Testis (tissue), 5 donors: ENCODE results near the gene TCF4. TPM values are rescaled to one million over a fixed set of nuclear protein-coding genes. Genes with fewer than 3 reads are reported as not detected.

Experiments used
- DNase-seq: peaks from one replicate; pipeline ENCODE4 v3.0.0-alpha.2; 2019
- H3K27ac ChIP-seq, 2 donors: fragments of 200-600 bp; sonication (generic); one replicate each; pipeline ENCODE4 v1.5.1; 2019
- H3K27me3 ChIP-seq: fragments of 200-600 bp; sonication (generic); one replicate; pipeline ENCODE4 v1.5.1; 2019
- H3K36me3 ChIP-seq: fragments of 200-600 bp; sonication (generic); one replicate; pipeline ENCODE4 v1.5.1; 2017; ENCODE audit warnings: low read depth; ENCODE audit errors: missing control alignments
- H3K4me1 ChIP-seq: fragments of 200-600 bp; sonication (generic); one replicate; pipeline ENCODE4 v1.5.1; 2019
- H3K4me3 ChIP-seq, 2 donors: fragments of 200-600 bp; sonication (generic); one replicate each; pipeline ENCODE4 v1.5.1; 2017 to 2019
- H3K9me3 ChIP-seq: fragments of 200-600 bp; sonication (generic); one replicate; pipeline ENCODE4 v1.5.1; 2017
- CTCF ChIP-seq, 3 experiments: fragments of 450-650 bp in 2 of 3; fragments of 200-600 bp in 1 of 3; sonication (generic) in 1 of 3; IDR thresholded peaks; one replicate each; pipeline ENCODE4 v1.5.1; 2016 to 2019; ENCODE audit warnings: antibody characterized with exemption in 3 of 3, mild to moderate bottlenecking in 2 of 3, moderate library complexity in 1 of 3
- POLR2A ChIP-seq: fragments of 450-650 bp; IDR thresholded peaks from one replicate; pipeline ENCODE4 v1.6.1; 2017; ENCODE audit warnings: antibody characterized with exemption, mild to moderate bottlenecking, moderate library complexity
- WGBS, 2 donors: methylation state at CpG; one replicate each; pipeline ENCODE4 v1.1.5; 2018; 5-methylcytosine and 5-hydroxymethylcytosine counted together
- intact Hi-C: fragments of 100-400 bp; cut with DNase I; formaldehyde crosslinking; loops from one replicate; pipeline ENCODE4 v1.15.1; 2023; ENCODE audit warnings: low total_unique reads
- long read RNA-seq, 2 donors: transcript quantifications; one replicate each; lab custom pipeline, GENCODE V29; 2026
- polyA plus RNA-seq: library from polyadenylated mRNA; stranded (reverse); fragments of 350-450 nt; fragmentation: Illumina TruSeq; extraction: RNeasy Lipid Tissue Mini Kit (QIAGEN cat#74804); gene quantifications from one replicate; pipeline ENCODE4 v1.2.3, GENCODE V29; 2014; ENCODE audit warnings: low read depth, low replicate concordance; ENCODE audit not compliant: insufficient read depth
- total RNA-seq, 2 donors: library from RNA; depleted of rRNA; stranded (reverse); fragments of >200 nt; gene quantifications; one replicate each; pipeline ENCODE4 v1.2.3, GENCODE V29; 2016

TCF4 gene
- total RNA-seq (100 to 1,000 TPM; 110 to 122 TPM), polyA plus RNA-seq (50.8 TPM)
- long read RNA-seq, donor 1, partial matches to known transcripts, result 0 of 7 reads
- long read RNA-seq, donor 1, other reads (novel, unspliced or antisense), result 0 of 7 reads
- long read RNA-seq, donor 2, partial matches to known transcripts, result 0 of 9 reads
- long read RNA-seq, donor 2, other reads (novel, unspliced or antisense), result 0 of 9 reads

- Histone ChIP-seq H3K4me1 (peaks cover 23% of the 10 kb centered on the region), H3K9me3 (no peaks in the 10 kb centered on the region), H3K27me3 (no peaks in the 10 kb centered on the region), H3K27ac (peak within 1 kb of the TSS; percentile 95), H3K4me3 (peak within 1 kb of the TSS; percentile 78 to 83), H3K36me3 (no peaks in the 10 kb centered on the region)
- WGBS, 2 donors, result 0 to 1% methylated on average over 35 to 43 of the region's 46 CpGs
- intact Hi-C loops, result loop anchor here (5.0 kb wide), 1 partner anchor 171 kb away; no protein-coding TSS in a partner anchor
- TF ChIP-seq CTCF (IDR thresholded peaks at IDR 0.05), result no peak
- peak; percentile 64 for DNase-seq
These were observed at the start of gene TCF4 for GRCh38 chr18:55588111-55588869. Gene TCF4 (minus strand): TSS chr18:55588192. CDS start chr18:55587116, 1,076 bp downstream.

GRCh38 chr18:55637204-55637603, 49.2 kb upstream of the TCF4 start:
- H3K27ac ChIP-seq, result no peak overlapping the region
- H3K27me3 ChIP-seq, result no peaks in the 10 kb centered on the region
- no peak for TF ChIP-seq POLR2A
- no peak for TF ChIP-seq CTCF (IDR thresholded peaks at IDR 0.05)
- no peak overlapping the region for H3K4me3 ChIP-seq
- DNase-seq, result no peak
- no peaks in the 10 kb centered on the region for H3K4me1 ChIP-seq
- intact Hi-C loops, result no loop called here
- H3K9me3 ChIP-seq, result no peaks in the 10 kb centered on the region
- no peaks in the 10 kb centered on the region for H3K36me3 ChIP-seq
- 77 to 78% methylated on average over 8 of the region's 8 CpGs for whole genome bisulfite sequencing, 2 donors

- Histone ChIP-seq H3K4me1 (no peaks in the 10 kb centered on the region), H3K27ac (no peak overlapping the region), H3K36me3 (no peaks in the 10 kb centered on the region), H3K4me3 (no peak overlapping the region), H3K9me3 (no peaks in the 10 kb centered on the region), H3K27me3 (no peaks in the 10 kb centered on the region)
- intact Hi-C loops, result no loop called here
- TF ChIP-seq POLR2A (no peak), CTCF (IDR thresholded peaks at IDR 0.05) (no peak)
- WGBS, 2 donors, result 37 to 44% methylated on average over 2 of the region's 2 CpGs
- no peak for DNase-seq
These were observed 47.4 kb upstream of the TCF4 start for GRCh38 chr18:55635439-55635838.

- H3K9me3 ChIP-seq, result no peaks in the 10 kb centered on the region
- H3K4me1 ChIP-seq, result no peaks in the 10 kb centered on the region
- no peak for TF ChIP-seq POLR2A
- no peak for TF ChIP-seq CTCF (IDR thresholded peaks at IDR 0.05)
- intact Hi-C loops, result no loop called here
- 85 to 92% methylated on average over 3 of the region's 3 CpGs for WGBS, 2 donors
- H3K36me3 ChIP-seq, result no peaks in the 10 kb centered on the region
- H3K27me3 ChIP-seq, result no peaks in the 10 kb centered on the region
- no peak for DNase-seq
- no peak overlapping the region for H3K4me3 ChIP-seq
- no peak overlapping the region for H3K27ac ChIP-seq
These were observed 46.6 kb upstream of the TCF4 start for GRCh38 chr18:55634545-55634944.
